HEK293T (cell line): ENCODE results near the gene TOMM22.

Source experiments
- BHLHE40 ChIP-seq: fragments of 450-650 bp; IDR thresholded peaks from 2 replicates; pipeline ENCODE4 v1.6.1; 2016; ENCODE audit warnings: mild to moderate bottlenecking, moderate library complexity, borderline replicate concordance
- FOXA1 ChIP-seq: fragments of 450-650 bp; IDR thresholded peaks from 2 replicates; pipeline ENCODE4 v1.6.1; 2016; ENCODE audit warnings: mild to moderate bottlenecking
- FOXK2 ChIP-seq: fragments of 450-650 bp; IDR thresholded peaks from 2 replicates; pipeline ENCODE4 v1.6.1; 2016; ENCODE audit warnings: mild to moderate bottlenecking
- FOXM1 ChIP-seq: fragments of 450-650 bp; IDR thresholded peaks from 2 replicates; pipeline ENCODE4 v1.6.1; 2017; ENCODE audit warnings: mild to moderate bottlenecking, borderline replicate concordance
- L3MBTL2 ChIP-seq: fragments of 450-650 bp; conservative IDR thresholded peaks from 2 replicates; pipeline ENCODE4 v1.6.1; 2016; ENCODE audit warnings: mild to moderate bottlenecking
- NFRKB ChIP-seq: fragments of 450-650 bp; IDR thresholded peaks from 2 replicates; pipeline ENCODE4 v1.6.1; 2016; ENCODE audit warnings: mild to moderate bottlenecking, moderate library complexity
- SP1 ChIP-seq: fragments of 450-650 bp; IDR thresholded peaks from 2 replicates; pipeline ENCODE4 v1.6.1; 2017
- SUZ12 ChIP-seq: fragments of 450-650 bp; IDR thresholded peaks from 2 replicates; pipeline ENCODE4 v1.6.1; 2016; ENCODE audit warnings: mild to moderate bottlenecking
- TARDBP ChIP-seq: fragments of 450-650 bp; IDR thresholded peaks from 2 replicates; pipeline ENCODE4 v1.6.1; 2016
- ZNF384 ChIP-seq: fragments of 450-650 bp; IDR thresholded peaks from 2 replicates; pipeline ENCODE4 v1.6.1; 2016

DNA sequence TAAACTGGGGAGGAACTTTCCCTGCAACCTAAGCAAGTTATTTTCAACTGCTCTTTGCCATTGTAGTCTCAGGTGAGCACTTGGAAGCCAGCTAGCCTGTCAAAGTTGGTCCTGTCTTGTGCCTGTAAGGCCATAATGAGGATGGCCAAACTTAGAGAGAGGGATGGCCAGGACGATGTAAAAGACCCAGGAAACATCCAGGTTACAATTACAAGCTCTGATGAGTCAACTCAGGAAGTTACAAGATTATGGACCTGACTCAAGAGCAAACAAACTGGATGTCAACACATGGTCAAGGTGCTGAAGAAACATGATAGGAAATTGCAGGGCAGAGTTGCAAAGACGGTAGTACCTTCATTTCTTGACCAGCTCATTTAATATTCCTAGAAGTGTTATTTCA is 25.6 kb downstream of the TOMM22 start:
- no peak for TF ChIP-seq SUZ12
- no peak for TF ChIP-seq FOXA1
- TF ChIP-seq ZNF384: no peak
- no peak for TF ChIP-seq TARDBP
- TF ChIP-seq SP1: no peak
- no peak for TF ChIP-seq BHLHE40
- no peak for TF ChIP-seq FOXK2
- no peak for TF ChIP-seq FOXM1
- no peak for TF ChIP-seq NFRKB
- no peak for TF ChIP-seq L3MBTL2
